Measurements from ENCODE around the gene SLC22A14. TPM values are rescaled to one million over a fixed set of nuclear protein-coding genes. Genes with fewer than 3 reads are reported as not detected.

SLC22A14 gene
- total and polyA plus RNA-seq, 2 donors (not counting 3 experiments of a cell fraction or from before 2014, with no cell fraction given), result not detected

DNA sequence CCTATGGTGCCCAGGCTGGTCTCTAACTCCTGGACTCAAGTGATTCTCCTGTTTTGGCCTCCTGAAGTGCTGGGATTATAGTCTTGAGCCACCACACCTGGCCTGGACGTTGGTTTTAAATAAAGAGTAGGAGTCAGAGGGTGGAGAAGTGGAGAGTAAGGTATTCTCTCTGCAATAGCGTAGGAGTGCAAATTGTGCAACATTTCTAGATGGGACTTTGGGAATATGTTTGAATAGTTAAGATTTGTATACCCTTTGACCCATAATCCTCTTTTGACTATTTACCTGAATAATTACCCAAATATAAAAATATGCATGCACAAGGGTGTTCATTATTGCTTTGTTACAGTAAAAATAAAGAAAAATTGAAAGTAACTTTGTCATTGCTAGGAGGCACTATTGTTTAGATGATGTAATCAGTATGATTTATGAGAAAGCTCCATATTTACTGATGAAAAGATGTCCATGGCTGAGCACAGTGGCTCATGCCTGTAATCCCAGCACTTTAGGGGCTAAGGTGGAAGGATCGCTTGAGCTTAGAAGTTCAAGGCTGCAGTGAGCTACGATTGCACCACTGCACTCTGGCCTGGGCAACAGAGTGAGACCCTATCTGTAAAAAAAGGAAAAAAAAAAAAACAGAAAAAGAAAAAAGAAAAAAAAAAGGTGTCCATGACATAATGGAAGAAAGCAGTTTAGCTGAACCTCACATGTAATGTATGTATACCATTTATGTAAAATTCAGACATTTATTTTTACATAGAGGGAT, 49.3 kb downstream of the SLC22A14 start:
- no peak overlapping the region for H3K4me2 ChIP-seq (ENCODE audit: insufficient read depth, low read length)
- no peak overlapping the region for H2AFZ ChIP-seq (ENCODE audit: low read depth, low read length)
- no peak overlapping the region for H3K4me3 ChIP-seq (replicated peaks in 1 of 3; ENCODE audit: insufficient read depth in 1 of 3, low read depth in 1 of 3, low read length in 3 of 3)
- intact Hi-C loops (cut with micrococcal nuclease) (no loop called here), dilution Hi-C loops (cut with MboI; ENCODE audit: extremely low pct_ligation_motif_present, low sequenced_read_pairs) (no loop called here)
- no peaks in the 10 kb centered on the region for H3K79me2 ChIP-seq (ENCODE audit: control insufficient read depth, insufficient read depth, low read length)
- TF ChIP-seq, protein P1, sequence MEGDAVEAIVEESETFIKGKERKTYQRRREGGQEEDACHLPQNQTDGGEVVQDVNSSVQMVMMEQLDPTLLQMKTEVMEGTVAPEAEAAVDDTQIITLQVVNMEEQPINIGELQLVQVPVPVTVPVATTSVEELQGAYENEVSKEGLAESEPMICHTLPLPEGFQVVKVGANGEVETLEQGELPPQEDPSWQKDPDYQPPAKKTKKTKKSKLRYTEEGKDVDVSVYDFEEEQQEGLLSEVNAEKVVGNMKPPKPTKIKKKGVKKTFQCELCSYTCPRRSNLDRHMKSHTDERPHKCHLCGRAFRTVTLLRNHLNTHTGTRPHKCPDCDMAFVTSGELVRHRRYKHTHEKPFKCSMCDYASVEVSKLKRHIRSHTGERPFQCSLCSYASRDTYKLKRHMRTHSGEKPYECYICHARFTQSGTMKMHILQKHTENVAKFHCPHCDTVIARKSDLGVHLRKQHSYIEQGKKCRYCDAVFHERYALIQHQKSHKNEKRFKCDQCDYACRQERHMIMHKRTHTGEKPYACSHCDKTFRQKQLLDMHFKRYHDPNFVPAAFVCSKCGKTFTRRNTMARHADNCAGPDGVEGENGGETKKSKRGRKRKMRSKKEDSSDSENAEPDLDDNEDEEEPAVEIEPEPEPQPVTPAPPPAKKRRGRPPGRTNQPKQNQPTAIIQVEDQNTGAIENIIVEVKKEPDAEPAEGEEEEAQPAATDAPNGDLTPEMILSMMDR (IDR thresholded peaks at IDR 0.05; ENCODE audit: extremely low read depth in 1 of 2, insufficient read depth in 1 of 2, low read depth in 1 of 2, low read length in 2 of 2), result no peak
- no peak for TF ChIP-seq JUN (IDR thresholded peaks at IDR 0.05; ENCODE audit: borderline replicate concordance, insufficient read depth, insufficient read length, low read depth)
- TF ChIP-seq MYC (IDR thresholded peaks at IDR 0.05; ENCODE audit: low read depth, low read length), result no peak
- ChIA-PET CTCF (interaction anchor here (3.4 kb wide), 1 partner anchor 15 kb away, joined by 12 read pairs; the partner anchor contains the start of gene XYLB), POLR2A (no interaction called here)
- H3K9me1 ChIP-seq (replicated peaks; ENCODE audit: control insufficient read depth, extremely low read depth, insufficient read depth, low read length), result no peaks in the 10 kb centered on the region
- peaks cover 0 to 4% of the 10 kb centered on the region in 2 experiments for H3K27me3 ChIP-seq (ENCODE audit: control insufficient read depth in 2 of 2, insufficient read depth in 2 of 2, low read length in 2 of 2)
- BruUV-seq (replicated peaks), result no TSS peak
- H3K9me3 ChIP-seq (replicated peaks; ENCODE audit: control insufficient read depth, insufficient read depth, low read length), result no peaks in the 10 kb centered on the region
- no peaks in the 10 kb centered on the region for H3K4me1 ChIP-seq (ENCODE audit: control insufficient read depth, extremely low read depth, insufficient read depth, low read length)
- no peak overlapping the region for H3K9ac ChIP-seq (replicated peaks; ENCODE audit: extremely low read depth, insufficient read depth, low read length)
- no peaks in the 10 kb centered on the region for H3K36me3 ChIP-seq (ENCODE audit: control insufficient read depth in 2 of 2, extremely low read depth in 1 of 2, insufficient read depth in 2 of 2, low read length in 2 of 2)
- H3K27ac ChIP-seq (ENCODE audit: insufficient read depth, low read depth, low read length), result no peak overlapping the region
- no peaks in the 10 kb centered on the region for H4K20me1 ChIP-seq (replicated peaks; ENCODE audit: control insufficient read depth, extremely low read depth, insufficient read depth, low read length)
- DNase-seq (ENCODE audit: low read depth, low spot score), result no peak
- no peak for FAIRE-seq

DNA sequence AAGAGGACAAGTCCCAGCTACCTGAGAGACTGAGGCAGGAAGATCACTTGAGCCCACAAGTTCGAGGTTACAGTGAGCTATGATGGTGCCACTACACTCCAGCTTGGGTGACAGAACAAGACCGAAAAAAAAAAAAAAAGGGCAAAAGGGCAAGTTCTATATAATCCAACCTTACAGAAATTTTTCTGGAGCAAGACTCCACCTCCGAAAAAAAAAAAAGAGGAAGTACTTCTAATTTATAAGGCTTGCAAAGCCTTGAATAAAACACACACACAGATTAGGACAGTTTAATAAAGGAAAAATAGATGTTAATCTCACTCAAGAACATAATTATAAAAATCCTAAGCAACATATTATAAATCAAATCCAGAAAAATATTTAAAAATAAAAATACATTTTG, 50.1 kb downstream of the SLC22A14 start:
- dilution Hi-C loops (cut with MboI; ENCODE audit: extremely low pct_ligation_motif_present, low sequenced_read_pairs), result no loop called here
- no peak overlapping the region for H2AFZ ChIP-seq (ENCODE audit: low read depth, low read length)
- ChIA-PET CTCF (interaction anchor here (3.4 kb wide), 1 partner anchor 14 kb away, joined by 12 read pairs; the partner anchor contains the start of gene XYLB), POLR2A (no interaction called here)
- no TSS peak for BruUV-seq (replicated peaks)
- DNase-seq (ENCODE audit: low read depth, low spot score) (no peak), FAIRE-seq (no peak)
- intact Hi-C loops (cut with micrococcal nuclease), result no loop called here
- H3K9me3 ChIP-seq (replicated peaks; ENCODE audit: control insufficient read depth, insufficient read depth, low read length), result no peaks in the 10 kb centered on the region
- TF ChIP-seq GATA2 (IDR thresholded peaks at IDR 0.05; ENCODE audit: insufficient read depth, insufficient read length, low read depth, low read length) (no peak), POLR2A (IDR thresholded peaks at IDR 0.05; ENCODE audit: low read depth, low read length) (no peak), EZH2 (IDR thresholded peaks at IDR 0.05; ENCODE audit: borderline replicate concordance, low read depth, low read length, severe bottlenecking) (no peak), POLR2AphosphoS5 (IDR thresholded peaks at IDR 0.05; ENCODE audit: insufficient read depth, low read depth, low read length) (no peak)
- TF ChIP-seq, protein P2, sequence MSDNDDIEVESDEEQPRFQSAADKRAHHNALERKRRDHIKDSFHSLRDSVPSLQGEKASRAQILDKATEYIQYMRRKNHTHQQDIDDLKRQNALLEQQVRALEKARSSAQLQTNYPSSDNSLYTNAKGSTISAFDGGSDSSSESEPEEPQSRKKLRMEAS (IDR thresholded peaks at IDR 0.05; ENCODE audit: insufficient read depth, insufficient read length), result no peak
- H3K9me1 ChIP-seq (replicated peaks; ENCODE audit: control insufficient read depth, extremely low read depth, insufficient read depth, low read length), result no peaks in the 10 kb centered on the region
- H3K9ac ChIP-seq (replicated peaks; ENCODE audit: extremely low read depth, insufficient read depth, low read length), result no peak overlapping the region
- H3K4me1 ChIP-seq (ENCODE audit: control insufficient read depth, extremely low read depth, insufficient read depth, low read length), result no peaks in the 10 kb centered on the region
- no peak overlapping the region for H3K4me3 ChIP-seq (replicated peaks in 1 of 3; ENCODE audit: insufficient read depth in 1 of 3, low read depth in 1 of 3, low read length in 3 of 3)
- H3K79me2 ChIP-seq (ENCODE audit: control insufficient read depth, insufficient read depth, low read length), result no peaks in the 10 kb centered on the region
- H3K36me3 ChIP-seq (ENCODE audit: control insufficient read depth in 2 of 2, extremely low read depth in 1 of 2, insufficient read depth in 2 of 2, low read length in 2 of 2), result no peaks in the 10 kb centered on the region
- H3K27ac ChIP-seq (ENCODE audit: insufficient read depth, low read depth, low read length), result no peak overlapping the region
- H3K27me3 ChIP-seq (ENCODE audit: control insufficient read depth in 2 of 2, insufficient read depth in 2 of 2, low read length in 2 of 2), result peaks cover 0 to 4% of the 10 kb centered on the region in 2 experiments
- H4K20me1 ChIP-seq (replicated peaks; ENCODE audit: control insufficient read depth, extremely low read depth, insufficient read depth, low read length), result no peaks in the 10 kb centered on the region
- no peak overlapping the region for H3K4me2 ChIP-seq (ENCODE audit: insufficient read depth, low read length)

Measured in endothelial cell of umbilical vein (primary cell).